GM20000 (cell line): Measurements from ENCODE around the gene USP7.
"Not testable (repeated sequence)": the region's sequence is repeated elsewhere in the genome, so short reads cannot be mapped to it uniquely, and the experiment has no call there.

ENCODE experiments used
- DNase-seq: peaks from one replicate; pipeline ENCODE4 v3.0.0; 2012; ENCODE audit warnings: low spot score
- TF ChIP-seq, protein P1 (sequence below): IDR thresholded peaks from 2 replicates; pipeline ENCODE4 v1.5.1; 2012; ENCODE audit warnings: mild to moderate bottlenecking, control low read depth; ENCODE audit errors: extremely low read depth, missing control alignments

Gene USP7

DNA sequence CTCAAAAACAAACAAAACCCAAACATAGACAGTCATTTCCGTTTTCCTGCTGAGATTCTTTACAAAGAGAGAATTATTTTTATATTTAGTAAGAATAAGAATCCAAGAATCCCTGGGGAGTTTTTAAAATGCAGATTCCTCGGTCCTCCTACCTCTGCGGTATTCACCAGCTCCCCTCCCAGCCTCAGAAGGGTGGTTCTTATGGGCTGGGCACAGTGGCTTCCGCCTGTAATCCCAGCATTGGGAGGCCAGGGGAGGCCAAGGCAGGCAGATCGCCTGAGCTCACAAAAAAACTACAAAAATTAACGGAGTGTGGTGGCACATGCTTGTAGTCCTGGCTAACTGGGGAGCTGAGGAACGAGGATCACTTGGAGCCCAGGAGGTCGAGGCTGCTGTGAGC, 26.7 kb upstream of the USP7 start:
- TF ChIP-seq, protein P1, sequence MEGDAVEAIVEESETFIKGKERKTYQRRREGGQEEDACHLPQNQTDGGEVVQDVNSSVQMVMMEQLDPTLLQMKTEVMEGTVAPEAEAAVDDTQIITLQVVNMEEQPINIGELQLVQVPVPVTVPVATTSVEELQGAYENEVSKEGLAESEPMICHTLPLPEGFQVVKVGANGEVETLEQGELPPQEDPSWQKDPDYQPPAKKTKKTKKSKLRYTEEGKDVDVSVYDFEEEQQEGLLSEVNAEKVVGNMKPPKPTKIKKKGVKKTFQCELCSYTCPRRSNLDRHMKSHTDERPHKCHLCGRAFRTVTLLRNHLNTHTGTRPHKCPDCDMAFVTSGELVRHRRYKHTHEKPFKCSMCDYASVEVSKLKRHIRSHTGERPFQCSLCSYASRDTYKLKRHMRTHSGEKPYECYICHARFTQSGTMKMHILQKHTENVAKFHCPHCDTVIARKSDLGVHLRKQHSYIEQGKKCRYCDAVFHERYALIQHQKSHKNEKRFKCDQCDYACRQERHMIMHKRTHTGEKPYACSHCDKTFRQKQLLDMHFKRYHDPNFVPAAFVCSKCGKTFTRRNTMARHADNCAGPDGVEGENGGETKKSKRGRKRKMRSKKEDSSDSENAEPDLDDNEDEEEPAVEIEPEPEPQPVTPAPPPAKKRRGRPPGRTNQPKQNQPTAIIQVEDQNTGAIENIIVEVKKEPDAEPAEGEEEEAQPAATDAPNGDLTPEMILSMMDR: no peak
- DNase-seq: no peak

DNA sequence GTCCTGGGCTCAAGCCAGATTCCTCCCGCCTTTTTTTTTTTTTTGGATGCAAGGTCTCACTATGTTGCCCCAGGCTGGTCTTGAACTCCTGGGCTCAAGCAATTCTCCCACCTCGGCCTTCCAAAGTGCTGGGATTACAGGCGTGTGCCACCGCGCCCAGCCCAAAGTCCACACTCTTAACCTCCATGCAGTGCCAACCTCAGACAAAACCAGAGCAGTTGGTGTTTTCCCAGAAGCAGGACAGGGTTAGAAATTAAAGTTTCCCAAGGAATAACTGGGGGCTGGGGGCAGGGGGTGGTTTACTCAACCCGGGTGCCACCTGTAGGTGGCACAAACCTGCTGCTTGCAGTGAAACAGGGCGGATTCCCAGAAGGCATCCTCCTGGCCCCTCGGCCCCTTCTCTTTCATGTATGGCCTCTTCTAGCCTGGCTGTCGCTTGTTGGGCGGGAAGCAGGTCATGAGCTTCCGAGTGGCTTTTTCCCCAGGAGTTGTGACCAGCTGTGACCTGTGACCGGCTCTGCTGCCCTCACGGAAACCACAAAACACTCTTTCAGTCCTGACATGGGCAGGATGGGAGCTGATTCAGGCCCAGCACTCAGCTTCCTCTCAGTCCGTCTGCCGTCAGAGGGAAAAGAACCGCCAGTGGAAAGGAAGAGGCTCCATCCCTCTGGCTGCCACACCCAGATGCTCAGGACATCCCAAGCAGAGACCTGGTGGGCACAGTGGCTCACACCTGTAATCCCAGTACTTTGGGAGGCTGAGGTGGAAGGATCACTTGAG, 25.6 kb upstream of the USP7 start:
- TF ChIP-seq, protein P1: no peak
- no peak for DNase-seq

DNA sequence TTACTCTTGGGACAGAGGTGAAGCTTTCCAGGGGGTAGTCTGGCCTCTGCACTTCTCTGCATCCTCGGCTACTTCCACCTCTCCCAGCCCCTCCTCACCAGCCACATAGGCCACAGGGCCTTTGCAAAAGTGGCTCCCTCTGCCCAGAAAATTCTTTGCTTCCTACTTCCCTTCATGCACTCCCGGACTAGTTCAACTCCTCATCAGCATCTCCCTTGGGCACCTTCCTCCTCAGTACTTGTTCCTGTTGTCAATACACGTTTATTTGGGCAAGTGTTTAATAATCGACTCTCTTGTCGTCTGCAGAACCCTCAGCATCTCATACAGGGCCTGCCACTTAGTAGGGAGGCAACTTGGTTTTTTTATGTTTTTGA, 23.1 kb upstream of the USP7 start:
- TF ChIP-seq, protein P1: no peak
- no peak for DNase-seq

DNA sequence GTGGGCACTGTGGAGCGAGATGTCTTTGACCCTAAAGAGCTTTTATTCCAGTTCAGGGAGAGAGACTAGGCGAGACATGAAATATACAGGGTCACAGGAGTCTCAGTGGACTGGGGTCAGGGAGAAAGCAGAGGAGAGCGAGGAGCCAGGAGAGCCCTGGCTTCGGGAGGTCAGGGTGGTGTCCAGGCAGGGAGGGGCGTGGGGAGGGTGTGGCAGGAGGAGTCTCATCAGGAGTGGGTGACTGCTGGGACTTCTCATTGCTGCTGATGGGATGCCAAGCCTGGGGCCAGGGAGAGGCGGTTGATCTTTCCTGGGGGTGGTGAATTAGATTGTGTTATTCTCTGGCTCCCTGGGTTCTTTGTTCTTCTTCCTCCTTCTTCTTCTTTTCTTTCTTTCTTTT, 22.4 kb upstream of the USP7 start:
- DNase-seq: no peak
- TF ChIP-seq, protein P1: no peak

DNA sequence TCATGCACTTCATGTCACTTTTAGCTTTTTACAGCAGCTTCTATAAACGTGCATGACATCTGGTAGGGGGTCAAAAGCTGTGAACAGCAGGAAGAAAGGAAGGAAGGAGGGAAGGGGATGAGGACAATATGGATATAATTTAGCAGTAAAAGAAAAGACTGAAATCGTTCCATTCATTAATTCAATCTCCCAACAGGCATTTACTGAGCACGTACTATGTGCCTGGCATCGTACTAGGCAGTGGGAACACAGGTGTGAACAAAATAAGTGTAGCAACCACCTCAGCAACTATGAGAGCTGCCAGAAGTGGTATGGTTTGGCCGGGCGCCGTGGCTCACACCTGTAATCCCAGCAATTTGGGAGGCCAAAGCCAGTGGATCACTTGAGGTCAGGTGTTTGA, 19.1 kb upstream of the USP7 start:
- no peak for DNase-seq
- TF ChIP-seq, protein P1: no peak

DNA sequence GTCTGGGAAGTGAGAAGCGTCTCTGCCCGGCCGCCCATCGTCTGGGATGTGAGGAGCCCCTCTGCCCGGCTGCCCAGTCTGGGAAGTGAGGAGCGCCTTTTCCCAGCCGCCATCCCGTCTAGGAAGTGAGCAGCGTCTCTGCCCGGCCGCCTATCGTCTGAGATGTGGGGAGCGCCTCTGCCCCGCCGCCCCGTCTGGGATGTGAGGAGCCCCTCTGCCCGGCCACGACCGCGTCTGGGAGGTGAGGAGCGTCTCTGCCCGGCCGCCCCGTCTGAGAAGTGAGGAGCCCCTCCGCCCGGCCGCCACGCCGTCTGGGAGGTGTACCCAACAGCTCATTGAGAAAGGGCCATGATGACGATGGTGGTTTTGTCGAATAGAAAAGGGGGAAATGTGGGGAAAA, 18.2 kb upstream of the USP7 start:
- DNase-seq: not testable (repeated sequence)

DNA sequence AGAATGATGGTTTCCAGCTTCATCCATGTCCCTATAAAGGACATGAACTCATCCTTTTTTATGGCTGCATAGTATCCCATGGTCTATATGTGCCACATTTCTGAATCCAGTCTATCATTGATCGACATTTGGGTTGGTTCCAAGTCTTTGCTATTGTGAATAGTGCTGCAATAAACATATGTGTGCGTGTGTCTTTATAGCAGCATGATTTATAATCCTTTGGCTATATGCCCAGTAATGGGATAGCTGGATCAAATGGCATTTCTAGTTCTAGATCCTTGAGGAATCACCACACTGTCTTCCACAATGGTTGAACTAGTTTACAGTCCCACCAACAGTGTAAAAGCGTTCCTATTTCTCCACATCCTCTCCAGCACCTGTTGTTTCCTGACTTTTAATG, 12.5 kb upstream of the USP7 start:
- DNase-seq: not testable (repeated sequence)

DNA sequence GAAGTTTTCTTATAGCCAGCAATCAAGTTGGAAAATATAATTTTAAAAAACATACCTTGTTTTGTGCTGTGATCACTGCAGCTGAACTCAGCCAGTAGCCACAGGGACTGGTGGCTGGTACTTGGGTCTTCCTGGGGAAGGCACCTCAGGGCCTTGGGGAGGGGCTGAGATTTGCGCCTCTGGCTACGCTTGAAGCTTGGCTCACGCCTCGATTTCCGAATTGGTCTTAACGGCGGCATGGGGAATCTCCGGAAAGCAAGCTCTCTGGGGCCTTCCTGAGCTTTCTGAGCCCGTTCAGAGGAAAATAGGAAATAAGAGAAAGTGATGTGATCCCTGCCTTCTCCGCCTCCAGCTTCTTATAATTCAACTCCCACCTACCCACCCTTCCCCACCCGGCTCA, 11.3 kb upstream of the USP7 start:
- no peak for DNase-seq

More for the DNA sequence above, 11.3 kb upstream of the USP7 start:
- TF ChIP-seq, protein P1: no peak
